GM18858 (cell line): ENCODE measurements around the gene RNF2.
"Not testable (repeated sequence)": the region's sequence is repeated elsewhere in the genome, so short reads cannot be mapped to it uniquely, and the experiment has no call there.

Experiments used
- ATAC-seq: cut with Tn5 transposase; IDR thresholded peaks from one replicate; pipeline ENCODE4 v1.9.1; 2021; ENCODE audit not compliant: unreplicated experiment

The RNF2 gene

DNA sequence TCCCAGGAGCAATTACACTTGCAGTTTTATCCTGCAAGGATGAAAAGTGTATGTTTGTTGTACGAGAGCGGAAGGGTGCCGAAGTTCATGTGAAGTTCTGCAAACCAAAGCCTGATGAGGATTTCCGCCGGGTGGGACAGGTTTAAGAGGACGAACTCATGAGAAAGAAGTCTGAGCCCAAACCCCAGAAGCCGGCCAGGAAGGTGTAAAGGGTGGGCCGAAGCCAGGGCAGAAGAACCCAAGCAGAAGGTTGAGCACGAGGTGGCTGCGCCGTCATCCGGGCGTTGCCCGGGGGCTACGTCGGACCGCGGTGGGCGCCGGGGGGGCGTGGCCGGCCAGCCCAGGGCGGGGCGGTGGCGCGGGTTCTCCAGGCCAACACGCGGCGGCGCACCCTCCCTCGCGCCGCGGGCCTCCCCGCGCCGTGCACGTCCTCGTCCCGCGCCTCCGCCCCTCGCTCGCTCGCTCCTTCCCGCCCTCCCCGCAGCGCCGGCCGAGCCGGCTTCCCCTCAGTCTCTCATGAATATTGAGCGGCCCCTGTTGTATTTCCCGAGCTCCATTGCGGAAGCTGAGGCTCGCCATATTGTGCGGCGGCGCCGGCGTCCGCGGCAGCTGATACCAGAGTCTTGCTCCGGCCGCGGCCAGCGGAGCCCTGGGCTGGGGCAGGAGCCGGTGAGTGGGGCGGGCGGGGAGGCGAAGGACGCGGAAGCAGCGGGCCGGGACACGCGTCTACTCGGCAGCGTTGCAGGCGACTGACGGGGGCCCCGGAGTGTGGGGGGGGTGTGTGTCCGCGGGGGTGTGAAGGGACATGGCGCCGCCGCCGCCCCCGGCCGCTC is at the start of gene RNF2:
Gene RNF2 (plus strand): TSS at position 578 of the 833 bp plus-strand sequence. CDS start 41,996 bp downstream, outside the sequence.
- ATAC-seq: peak; percentile 71

DNA sequence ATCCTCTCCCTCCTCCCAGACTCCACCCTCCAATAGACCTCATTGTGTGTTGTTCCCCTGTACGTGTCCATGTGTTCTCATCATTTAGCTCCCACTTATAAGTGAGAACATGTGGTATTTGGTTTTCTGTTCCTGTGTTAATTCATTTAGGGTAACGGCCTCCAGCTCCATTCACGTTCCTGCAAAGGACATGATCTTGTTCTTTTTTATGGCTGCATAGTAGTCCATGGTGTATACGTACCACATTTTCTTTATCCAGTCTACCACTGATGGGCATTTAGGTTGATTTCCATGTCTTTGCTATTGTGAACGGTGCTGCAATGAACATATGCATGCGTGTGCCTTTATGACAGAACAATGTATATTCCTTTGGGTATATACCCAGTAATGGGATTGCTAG is 45.4 kb upstream of the RNF2 start:
- ATAC-seq: not testable (repeated sequence)

DNA sequence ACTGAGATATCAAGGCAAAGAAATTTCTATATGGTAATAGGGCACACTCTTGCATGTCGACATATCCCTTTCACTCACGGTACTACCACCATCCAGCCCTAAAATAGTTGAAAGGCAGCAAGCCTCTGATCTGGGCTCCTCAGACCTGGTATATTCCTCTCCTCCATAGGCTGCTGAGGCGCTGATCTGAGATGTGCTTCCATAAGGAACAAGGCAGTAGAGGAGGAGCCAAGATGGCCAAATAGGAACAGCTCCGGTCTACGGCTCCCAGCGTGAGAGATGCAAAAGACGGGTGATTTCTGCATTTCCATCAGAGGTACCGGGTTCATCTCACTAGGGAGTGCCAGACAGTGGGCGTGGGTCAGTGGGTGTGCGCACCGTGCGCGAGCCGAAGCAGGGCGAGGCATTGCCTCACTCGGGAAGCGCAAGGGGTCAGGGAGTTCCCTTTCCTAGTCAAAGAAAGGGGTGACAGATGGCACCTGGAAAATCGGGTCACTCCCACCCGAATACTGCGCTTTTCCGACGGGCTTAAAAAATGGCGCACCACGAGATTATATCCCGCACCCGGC is 44.0 kb upstream of the RNF2 start:
- ATAC-seq: not testable (repeated sequence)

DNA sequence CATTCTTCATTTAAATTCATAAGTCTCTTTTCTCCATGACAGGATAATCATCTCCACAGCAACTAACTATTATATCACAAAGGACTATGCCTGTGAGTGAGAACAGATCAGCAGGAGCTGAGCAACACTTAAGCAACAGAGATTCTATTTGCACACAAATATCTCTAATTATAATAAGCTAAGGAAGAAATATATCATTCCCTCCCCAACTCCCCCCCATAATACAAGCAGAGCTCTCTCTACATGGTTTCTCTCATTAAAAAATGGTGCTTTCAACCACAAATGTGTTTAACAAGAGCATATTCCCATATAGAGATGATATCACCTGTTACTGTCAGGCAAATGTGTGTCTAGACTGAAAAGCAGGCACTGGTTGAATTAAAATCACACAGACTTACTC is 36.5 kb upstream of the RNF2 start:
- ATAC-seq: no peak

DNA sequence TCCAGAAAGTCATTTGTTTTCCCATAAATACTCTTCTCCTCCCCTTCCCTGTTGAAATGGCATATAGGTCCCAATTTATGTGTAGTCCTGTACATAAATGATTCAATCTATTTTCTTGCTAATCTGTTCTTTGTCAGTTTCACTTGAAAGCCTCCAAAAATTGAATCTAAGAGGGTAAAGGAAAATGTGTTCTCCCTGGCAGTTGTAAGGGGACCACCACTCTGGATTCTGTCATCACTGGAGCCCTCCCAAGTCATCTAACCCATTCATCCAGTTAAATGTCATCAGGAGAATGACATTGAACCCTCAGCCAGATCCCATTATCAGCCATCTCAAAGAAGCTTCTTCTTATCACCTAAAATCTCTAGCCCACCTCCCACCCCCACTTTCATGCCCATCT is 35.0 kb upstream of the RNF2 start:
- no peak for ATAC-seq

DNA sequence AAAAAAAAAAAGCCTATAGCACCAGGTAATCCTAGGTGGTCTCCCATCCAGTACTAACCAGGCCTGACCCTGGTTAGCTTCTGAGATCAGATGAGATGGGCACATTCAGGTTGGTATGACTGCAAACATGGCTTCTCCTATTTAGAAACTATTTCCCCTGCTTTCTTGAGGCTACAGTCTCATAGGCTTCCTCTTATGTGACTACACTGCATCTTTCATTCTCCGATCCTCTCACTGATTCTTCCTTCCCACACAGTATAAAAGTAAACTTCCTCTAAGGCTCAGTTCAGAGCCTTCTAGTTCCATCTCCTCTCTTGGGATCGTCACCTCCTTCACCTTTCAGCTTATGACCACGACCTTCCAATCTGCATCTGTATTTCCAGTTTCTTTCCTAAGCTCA is 30.4 kb upstream of the RNF2 start:
- no peak for ATAC-seq

DNA sequence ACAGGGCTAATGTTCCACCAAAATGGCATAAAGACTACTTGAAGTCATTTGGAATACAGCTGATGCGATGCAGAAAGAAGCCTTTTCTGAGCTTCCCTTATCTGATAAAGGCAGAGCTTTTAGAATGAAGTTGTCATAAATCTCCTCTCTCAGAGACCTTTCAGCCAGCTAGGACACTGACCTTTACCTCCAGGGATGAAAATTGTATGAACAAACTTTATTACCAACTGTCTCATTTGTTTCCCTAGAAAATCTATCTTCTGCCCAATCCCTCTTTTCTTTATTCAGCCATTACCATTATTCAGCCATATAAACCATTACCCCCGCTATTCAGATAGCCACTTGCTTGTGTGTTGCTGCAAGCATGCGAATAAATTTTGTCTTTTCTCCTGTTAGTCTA is 29.7 kb upstream of the RNF2 start:
- no peak for ATAC-seq

DNA sequence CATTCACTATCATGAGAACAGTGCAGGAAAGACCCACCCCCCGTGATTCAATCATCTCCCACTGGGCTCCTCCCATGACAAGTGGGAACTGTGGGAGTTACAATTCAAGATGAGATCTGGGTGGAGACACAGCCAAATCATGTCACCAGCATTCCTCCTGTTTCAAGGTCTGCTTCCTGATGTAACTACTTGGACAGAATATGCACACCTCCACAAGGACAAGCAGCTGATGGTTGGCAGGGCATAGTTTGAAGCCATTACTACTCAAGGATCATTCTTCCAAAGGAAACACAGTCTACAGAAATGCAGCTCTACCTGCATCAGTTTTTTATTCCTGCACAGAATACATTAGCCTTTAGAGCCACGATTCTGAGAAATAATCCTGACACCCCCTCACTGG is 28.5 kb upstream of the RNF2 start:
- ATAC-seq: no peak

DNA sequence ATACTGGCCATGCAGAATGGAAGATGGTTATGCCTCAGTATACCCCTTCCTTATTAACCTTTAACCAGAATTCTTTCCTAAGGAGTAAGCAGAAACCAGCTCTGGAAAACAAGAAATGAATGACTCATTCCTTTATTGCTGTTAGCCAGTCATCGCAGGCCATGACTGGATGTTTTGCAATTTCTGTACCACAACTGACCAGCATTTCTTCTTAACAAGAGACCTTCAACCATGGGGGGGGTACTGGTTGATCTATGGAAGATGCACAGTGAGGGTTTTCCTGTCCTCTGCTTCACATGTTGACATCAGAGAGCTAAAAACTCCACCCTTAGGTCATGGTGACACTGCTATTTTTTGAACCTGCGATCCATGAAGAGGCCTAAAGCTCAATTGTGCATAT is 28.0 kb upstream of the RNF2 start:
- ATAC-seq: no peak

DNA sequence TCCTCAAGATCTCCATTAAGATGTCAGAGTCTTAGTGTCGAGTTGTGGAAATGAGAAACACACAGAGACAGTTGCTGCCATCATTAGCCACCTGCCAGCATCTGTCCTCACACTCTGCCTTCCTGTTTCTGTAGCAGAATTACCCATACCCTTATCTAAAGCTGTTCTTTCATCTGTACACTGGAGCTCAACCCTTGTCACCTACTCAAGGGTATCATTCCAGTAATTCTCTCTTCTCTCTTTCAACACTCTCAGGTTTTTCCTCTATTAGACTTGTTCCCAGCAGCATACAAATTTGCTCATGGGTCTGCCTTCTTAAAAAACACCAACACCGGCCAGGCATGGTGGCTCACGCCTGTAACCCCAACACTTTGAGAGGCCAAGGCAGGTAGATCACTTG is 27.4 kb upstream of the RNF2 start:
- ATAC-seq: no peak

DNA sequence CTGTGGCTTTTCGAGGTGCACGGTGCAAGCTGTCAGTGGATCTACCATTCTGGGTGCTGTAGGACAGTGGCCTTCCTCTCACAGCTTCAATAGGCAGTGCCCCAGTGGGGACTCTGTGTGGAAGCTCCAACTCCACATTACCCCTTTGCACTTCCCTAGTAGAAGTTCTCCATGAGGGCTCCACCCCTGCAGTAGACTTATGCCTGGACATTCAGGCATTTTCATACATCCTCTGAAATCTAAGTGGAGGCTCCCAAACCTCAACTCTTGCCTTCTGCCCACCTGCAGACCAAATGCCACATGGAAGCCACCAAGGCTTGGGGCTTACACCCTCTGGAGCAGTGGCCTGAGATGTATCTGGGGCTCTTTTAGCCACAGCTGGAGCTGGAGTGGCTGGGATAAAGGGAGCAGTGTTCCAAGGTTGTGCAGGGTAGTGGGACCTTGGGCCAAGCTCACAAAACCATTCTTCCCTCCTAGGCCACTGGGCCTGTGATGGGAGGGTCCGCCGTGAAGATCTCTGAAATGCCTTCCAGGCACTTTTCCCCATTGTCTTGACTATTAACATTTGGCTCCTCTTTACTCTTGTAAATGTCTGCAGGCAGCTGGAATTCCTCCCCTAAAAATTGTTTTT is 18.0 kb upstream of the RNF2 start:
- ATAC-seq: no peak

DNA sequence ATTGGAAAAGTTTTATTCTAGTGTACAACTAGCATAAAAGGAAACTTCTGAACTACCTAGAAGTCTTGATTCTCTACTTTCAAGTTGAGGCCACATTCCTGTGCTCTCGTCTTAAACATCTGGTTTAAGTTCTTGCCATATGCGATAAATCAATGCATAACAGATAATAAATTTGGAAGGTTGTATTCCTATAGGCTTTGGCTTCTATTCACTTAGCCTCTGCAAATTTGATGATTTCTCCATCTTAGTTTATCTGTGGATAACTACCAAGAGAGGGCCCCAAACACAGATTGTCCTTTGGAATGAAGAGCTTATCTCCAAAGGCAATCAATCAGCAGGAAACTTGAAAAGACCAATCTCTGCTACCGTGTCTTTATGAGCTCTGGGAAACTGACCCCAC is 11.7 kb upstream of the RNF2 start:
- no peak for ATAC-seq

DNA sequence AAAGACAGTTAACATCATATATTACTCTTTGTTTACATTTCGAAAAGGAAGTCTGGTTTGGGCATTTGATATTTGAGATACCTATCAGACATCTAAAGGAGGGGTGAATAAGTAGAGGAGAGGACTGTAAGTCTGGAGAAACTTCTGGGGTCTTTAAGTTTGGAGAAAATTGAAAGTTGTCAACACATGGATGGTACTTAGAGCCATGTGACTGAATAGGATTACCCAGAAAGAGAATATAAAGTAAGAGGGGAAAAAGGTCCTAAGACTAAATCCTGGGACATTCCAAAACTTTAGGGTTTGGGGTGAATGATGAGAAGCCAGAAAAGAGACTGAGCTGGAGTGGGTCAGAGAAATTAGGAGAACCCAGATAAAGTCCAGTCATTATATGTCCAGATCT is 10.1 kb upstream of the RNF2 start:
- ATAC-seq: no peak

DNA sequence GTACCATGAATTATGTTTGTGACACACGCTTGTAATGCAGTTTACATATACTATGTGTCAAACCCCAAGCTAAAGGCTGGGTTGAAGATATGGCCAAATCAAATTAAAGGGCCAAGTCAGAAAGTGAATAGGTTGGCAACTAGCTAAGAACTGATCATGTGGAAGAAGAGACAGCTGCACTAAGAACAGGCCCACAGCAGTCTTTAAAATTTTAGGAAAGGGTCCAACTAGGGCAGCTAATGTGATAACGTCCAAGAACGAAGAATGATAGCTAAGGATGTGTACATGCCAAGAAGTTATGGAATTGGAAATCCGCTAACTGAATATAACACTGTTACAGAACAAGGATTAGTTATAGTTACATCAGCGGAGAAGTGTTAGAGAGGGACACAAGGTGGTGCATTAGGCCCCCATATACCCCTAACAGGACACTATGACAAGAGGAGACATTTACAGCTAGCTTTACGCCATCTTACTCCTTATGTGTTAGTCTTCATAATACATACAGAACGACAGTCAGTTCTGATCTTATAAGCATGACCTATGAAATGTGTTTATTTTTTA is 6.5 kb upstream of the RNF2 start:
- ATAC-seq: no peak

DNA sequence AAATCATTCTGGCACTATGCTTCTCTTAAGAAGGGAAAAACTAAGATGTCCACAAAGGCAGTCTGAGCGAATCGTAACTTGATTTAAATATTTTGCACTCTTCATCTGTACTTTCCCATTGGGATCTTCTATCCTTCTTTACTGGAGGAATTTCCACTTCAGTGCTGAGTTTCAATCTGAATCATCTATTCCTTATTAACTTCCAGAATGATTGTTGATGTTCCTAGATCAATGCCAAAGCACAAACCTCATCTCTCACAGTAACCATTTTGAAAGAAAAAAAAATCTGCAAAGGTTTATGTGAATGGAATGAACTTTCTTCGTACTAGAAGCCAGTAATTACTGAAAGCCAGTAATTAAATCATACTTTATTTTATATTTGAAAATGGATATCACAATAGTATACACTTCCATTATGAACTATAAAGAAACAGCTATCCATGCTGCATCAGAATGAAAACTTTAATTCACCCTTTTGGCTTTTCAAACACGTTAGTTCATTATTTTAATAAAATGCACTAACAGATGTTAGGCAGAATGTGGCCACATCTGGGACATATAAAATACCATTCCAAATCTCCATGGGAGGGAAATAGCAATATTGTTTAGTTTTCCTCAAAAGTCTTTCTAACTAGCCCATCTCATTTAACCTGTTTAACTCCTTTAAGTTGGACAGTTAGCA is 5.5 kb upstream of the RNF2 start:
- no peak for ATAC-seq

DNA sequence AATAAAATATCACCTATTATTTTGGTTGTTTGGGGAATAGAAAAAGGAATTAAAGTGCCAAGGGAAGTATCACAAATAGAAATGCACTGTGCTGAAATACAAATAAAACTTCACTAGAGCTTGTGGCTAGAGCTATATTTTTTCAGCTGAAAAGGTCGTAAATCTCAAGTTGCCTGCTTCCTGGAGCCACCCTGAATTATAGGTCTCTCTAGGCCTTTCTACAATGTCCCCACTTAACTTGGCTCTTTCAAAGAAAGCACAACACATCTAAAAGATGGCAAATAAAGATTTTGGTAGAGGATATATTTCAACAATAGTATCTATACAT is 5.0 kb upstream of the RNF2 start:
- no peak for ATAC-seq

DNA sequence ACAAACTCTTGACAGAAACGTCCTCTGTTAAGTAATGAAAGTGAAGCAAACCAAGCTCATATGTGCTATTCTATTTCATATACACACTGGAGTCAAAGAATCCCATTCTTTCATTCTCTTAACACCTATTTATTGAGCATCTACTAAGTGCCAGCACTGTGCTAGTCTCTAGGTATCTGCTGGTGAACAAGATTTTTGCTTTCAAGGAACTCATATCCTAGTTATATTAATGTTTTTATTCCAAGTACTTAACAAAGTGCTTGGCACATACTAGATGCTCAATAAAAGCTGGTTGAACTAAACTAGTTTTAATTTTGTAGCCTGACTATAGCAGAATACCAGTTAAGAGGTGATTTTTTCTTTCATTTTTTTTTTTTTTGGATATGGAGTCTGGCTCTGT is 3.6 kb upstream of the RNF2 start:
- ATAC-seq: no peak

DNA sequence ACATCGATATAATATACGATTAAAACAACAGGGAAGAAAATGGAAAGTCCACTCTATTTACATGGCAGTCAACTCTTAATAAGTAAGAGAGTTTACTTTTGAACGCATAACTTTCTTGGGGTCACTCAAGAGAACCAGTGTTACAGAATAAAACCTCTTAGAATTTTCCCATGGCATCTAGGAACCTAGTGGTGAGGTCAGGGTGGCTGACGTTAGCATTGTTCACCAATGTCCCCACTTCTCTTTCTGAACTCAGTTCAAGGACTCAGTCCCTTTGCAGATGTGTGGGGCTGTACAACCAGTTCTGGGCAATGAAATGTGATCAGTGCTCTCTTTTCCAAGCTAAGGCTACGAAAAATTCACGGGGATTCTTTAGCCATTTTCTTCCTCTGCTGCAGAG is 2.6 kb upstream of the RNF2 start:
- no peak for ATAC-seq

DNA sequence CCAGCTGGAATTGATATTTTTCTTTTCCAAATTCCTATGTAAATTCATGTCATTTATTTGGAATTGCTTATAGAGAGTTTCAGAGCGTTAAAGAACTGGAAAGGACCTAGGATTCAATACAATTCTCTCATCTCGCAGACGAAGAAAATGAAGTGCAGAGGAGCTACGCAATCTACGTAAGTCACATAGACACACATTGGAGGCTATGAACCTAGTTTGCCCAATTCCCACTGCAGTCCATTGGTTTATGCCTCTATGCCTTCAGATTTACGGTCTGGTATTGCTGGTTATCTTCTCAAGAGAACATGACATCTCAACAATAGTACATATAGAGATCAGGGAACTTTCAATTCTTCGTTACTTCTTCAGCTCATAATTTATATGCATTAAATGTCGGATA is 971 bp upstream of the RNF2 start:
- no peak for ATAC-seq

DNA sequence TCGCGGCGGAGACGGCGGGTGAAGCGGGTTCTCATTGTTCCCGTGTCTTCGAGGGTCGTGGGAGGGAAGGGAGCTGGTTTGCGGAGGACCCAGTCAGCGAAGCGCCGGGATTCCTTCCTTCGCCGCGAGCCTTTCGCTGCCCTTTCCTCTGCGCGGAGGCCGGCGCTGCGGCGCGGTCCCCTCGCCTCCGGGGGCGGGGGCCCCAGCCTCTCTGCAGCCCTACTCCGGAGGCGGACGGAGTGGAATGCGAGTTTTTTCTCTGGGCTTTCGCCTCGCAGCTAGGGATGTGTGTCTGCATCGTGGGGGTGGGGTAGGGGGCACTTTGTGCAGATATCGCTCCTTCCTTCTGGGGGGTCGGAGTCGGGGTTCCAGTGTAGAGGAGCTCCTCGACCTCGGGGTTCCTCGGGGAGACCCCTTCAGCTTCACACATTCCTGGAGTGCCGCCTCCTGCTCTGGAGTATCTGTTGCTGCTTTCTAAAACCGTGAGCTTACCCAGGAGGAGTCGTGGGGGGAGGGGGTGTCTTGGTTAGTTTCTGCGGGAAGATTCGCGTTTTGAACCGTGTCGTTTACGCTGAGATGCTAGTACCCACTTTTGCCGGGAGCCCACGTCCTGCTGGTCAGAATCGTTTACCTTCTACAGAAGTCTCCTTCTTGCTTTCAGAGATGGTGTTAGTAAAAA is 595 bp downstream of the RNF2 start:
- no peak for ATAC-seq

DNA sequence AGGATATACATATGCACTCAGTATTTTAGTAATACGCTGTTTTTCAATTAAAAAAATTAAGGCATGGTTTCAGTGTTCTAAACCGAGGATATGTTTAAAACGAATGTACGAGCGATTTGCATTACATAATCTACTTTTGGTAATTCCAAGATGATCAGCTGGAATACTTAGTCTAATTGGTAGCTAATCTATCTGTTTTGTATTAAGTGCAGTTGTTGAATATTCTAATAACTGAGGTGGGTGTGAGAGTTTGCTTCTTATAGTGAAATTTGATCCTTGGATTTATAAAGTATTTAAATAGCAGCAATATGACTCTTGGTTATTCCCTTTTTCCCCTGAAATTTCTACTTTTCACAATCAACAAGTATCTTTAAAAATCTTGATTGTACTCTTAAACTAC is 1.3 kb downstream of the RNF2 start:
- no peak for ATAC-seq
